ENCODE results near the gene TCF7L1.

DNA sequence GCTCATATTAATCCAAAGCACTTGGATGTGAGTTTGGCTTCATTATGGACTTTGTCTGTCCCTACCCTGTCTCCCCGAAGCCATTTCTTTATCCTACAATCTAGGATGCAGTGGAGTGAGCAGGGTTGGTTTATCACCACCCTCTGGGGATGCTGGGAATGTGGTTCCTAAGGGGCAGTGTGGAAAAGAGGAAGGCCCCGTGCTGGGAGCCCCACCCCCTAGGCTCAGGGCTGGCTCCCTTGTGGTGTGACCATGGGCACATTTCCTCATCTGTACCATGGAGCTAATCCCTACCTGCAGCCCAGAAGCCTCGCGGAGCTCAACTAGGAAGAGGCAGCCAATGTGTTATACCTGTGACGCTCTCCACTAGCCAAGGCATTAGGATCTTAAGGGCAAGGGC is 102.1 kb downstream of the TCF7L1 start:
- no peak for TF ChIP-seq CTCF (IDR thresholded peaks at IDR 0.05; ENCODE audit: poor library complexity, severe bottlenecking)
- TF ChIP-seq POLR2AphosphoS5 (IDR thresholded peaks at IDR 0.05): no peak
- TF ChIP-seq RAD21 (conservative IDR thresholded peaks at IDR 0.05): no peak
- no peak for TF ChIP-seq EZH2 (IDR thresholded peaks at IDR 0.05; ENCODE audit: borderline replicate concordance, insufficient read depth, low read length, poor library complexity, severe bottlenecking)
- TF ChIP-seq EP300 (conservative IDR thresholded peaks at IDR 0.05; ENCODE audit: poor library complexity, severe bottlenecking): no peak
- TF ChIP-seq MXI1 (conservative IDR thresholded peaks at IDR 0.05; ENCODE audit: poor library complexity, severe bottlenecking): no peak
- TF ChIP-seq, protein P1, sequence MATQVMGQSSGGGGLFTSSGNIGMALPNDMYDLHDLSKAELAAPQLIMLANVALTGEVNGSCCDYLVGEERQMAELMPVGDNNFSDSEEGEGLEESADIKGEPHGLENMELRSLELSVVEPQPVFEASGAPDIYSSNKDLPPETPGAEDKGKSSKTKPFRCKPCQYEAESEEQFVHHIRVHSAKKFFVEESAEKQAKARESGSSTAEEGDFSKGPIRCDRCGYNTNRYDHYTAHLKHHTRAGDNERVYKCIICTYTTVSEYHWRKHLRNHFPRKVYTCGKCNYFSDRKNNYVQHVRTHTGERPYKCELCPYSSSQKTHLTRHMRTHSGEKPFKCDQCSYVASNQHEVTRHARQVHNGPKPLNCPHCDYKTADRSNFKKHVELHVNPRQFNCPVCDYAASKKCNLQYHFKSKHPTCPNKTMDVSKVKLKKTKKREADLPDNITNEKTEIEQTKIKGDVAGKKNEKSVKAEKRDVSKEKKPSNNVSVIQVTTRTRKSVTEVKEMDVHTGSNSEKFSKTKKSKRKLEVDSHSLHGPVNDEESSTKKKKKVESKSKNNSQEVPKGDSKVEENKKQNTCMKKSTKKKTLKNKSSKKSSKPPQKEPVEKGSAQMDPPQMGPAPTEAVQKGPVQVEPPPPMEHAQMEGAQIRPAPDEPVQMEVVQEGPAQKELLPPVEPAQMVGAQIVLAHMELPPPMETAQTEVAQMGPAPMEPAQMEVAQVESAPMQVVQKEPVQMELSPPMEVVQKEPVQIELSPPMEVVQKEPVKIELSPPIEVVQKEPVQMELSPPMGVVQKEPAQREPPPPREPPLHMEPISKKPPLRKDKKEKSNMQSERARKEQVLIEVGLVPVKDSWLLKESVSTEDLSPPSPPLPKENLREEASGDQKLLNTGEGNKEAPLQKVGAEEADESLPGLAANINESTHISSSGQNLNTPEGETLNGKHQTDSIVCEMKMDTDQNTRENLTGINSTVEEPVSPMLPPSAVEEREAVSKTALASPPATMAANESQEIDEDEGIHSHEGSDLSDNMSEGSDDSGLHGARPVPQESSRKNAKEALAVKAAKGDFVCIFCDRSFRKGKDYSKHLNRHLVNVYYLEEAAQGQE (IDR thresholded peaks at IDR 0.05; ENCODE audit: borderline replicate concordance): no peak
- TF ChIP-seq TAF1 (IDR thresholded peaks at IDR 0.05; ENCODE audit: low read depth): no peak
